ENCODE results near the gene IL17F.
"Not testable (repeated sequence)": the region's sequence is repeated elsewhere in the genome, so short reads cannot be mapped to it uniquely, and the experiment has no call there.

The IL17F gene

GRCh38 chr6:52245425-52245824 lies 1.1 kb upstream of the IL17F start:
- no peak for DNase-seq (ENCODE audit: low read depth in 1 of 2, low spot score in 1 of 2)

- no peak for DNase-seq (ENCODE audit: low read depth in 1 of 2, low spot score in 1 of 2)
Observed at GRCh38 chr6:52243282-52243893, 912 bp downstream of the IL17F start.

GRCh38 chr6:52241819-52242218 lies 2.5 kb downstream of the IL17F start:
- no peak for DNase-seq (ENCODE audit: low read depth in 1 of 2, low spot score in 1 of 2)

- DNase-seq (ENCODE audit: low read depth in 1 of 2, low spot score in 1 of 2) = no peak
Observed at GRCh38 chr6:52233975-52234823, 10.1 kb downstream of the IL17F start.

- DNase-seq (ENCODE audit: low read depth in 1 of 2, low spot score in 1 of 2) = no peak
Observed at GRCh38 chr6:52233005-52233404, 11.3 kb downstream of the IL17F start.

- no peak for DNase-seq (ENCODE audit: low read depth in 1 of 2, low spot score in 1 of 2)
Observed at GRCh38 chr6:52231406-52232127, 12.7 kb downstream of the IL17F start.

GRCh38 chr6:52230685-52231084 lies 13.6 kb downstream of the IL17F start:
- DNase-seq (ENCODE audit: low read depth in 1 of 2, low spot score in 1 of 2) = no peak

- DNase-seq (ENCODE audit: low read depth in 1 of 2, low spot score in 1 of 2) = peak in 1 of 2 donors; percentile 19
Observed at GRCh38 chr6:52227495-52227894, 16.8 kb downstream of the IL17F start.

- no peak for DNase-seq (ENCODE audit: low read depth in 1 of 2, low spot score in 1 of 2)
Observed at GRCh38 chr6:52221302-52221701, 23.0 kb downstream of the IL17F start.

GRCh38 chr6:52217761-52218160 lies 26.5 kb downstream of the IL17F start:
- no peak for DNase-seq (ENCODE audit: low read depth in 1 of 2, low spot score in 1 of 2)

GRCh38 chr6:52216932-52217575 lies 27.2 kb downstream of the IL17F start:
- no peak for DNase-seq (ENCODE audit: low read depth in 1 of 2, low spot score in 1 of 2)

- no peak for DNase-seq (ENCODE audit: low read depth in 1 of 2, low spot score in 1 of 2)
Observed at GRCh38 chr6:52215787-52216186, 28.5 kb downstream of the IL17F start.

- DNase-seq (ENCODE audit: low read depth in 1 of 2, low spot score in 1 of 2) = no peak
Observed at GRCh38 chr6:52213127-52213526, 31.2 kb downstream of the IL17F start.

- DNase-seq (ENCODE audit: low read depth in 1 of 2, low spot score in 1 of 2) = no peak
Observed at GRCh38 chr6:52210227-52210626, 34.1 kb downstream of the IL17F start.

GRCh38 chr6:52209770-52210169 lies 34.5 kb downstream of the IL17F start:
- no peak for DNase-seq (ENCODE audit: low read depth in 1 of 2, low spot score in 1 of 2)

- no peak for DNase-seq (ENCODE audit: low read depth in 1 of 2, low spot score in 1 of 2)
Observed at GRCh38 chr6:52208612-52209011, 35.7 kb downstream of the IL17F start.

GRCh38 chr6:52207066-52207465 lies 37.2 kb downstream of the IL17F start:
- DNase-seq (ENCODE audit: low read depth in 1 of 2, low spot score in 1 of 2) = no peak

- DNase-seq (ENCODE audit: low read depth in 1 of 2, low spot score in 1 of 2) = no peak
Observed at GRCh38 chr6:52201493-52201892, 42.8 kb downstream of the IL17F start.

- DNase-seq (ENCODE audit: low read depth in 1 of 2, low spot score in 1 of 2) = no peak
Observed at GRCh38 chr6:52201046-52201445, 43.3 kb downstream of the IL17F start.

GRCh38 chr6:52200088-52200487 lies 44.2 kb downstream of the IL17F start:
- DNase-seq (ENCODE audit: low read depth in 1 of 2, low spot score in 1 of 2) = not testable (repeated sequence)

- DNase-seq (ENCODE audit: low read depth in 1 of 2, low spot score in 1 of 2) = no peak
Observed at GRCh38 chr6:52195886-52196285, 48.4 kb downstream of the IL17F start.

- no peak for DNase-seq (ENCODE audit: low read depth in 1 of 2, low spot score in 1 of 2)
Observed at GRCh38 chr6:52191824-52192223, 52.5 kb downstream of the IL17F start.

Measured in activated T-helper 1 cell treated with anti-CD3 and anti-CD28 coated beads, Interleukin-2, amount 50 U/mL, for 16 hours (primary cell).